ENCODE measurements around the gene LRP4.

Gene LRP4

DNA sequence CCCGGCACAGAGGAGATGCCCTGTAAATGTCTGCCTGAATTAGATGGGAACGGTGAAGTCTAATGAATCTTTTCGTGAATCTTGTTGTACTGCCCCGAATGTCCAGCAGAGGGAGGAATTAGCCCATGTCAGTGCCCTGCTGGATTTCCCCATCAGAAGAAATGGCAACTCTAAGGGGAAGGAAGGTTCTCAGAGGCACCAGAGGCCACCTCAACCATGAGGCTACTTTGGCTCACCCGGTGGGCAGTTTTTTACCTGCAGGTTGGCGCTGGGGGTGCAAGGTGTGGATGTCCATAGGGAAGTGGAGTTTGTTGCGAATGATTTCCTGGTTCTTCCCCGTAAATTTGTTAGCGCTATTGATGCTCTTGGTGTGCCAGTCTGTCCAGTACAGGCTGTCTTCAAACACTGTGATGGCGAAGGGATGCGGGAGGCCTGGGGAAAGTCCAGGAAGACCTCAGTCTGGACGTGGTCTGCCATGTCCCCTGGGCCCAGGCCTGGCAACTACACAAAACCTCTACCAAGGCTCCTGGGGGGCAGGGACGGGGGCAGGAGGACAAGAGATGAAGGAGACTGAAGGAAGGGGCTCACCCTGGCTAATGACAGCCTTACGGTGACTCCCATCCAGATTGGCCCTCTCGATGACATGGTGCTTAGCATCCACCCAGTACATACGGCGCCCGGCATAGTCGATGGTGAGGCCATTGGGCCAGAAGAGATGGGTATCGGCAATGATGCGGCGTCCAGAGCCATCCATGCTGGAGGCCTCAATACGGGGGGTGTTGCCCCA is 28.5 kb downstream of the LRP4 start:
- Histone ChIP-seq H3K4me1 (ENCODE audit: insufficient read depth, low read length, poor library complexity, severe bottlenecking) (no peaks in the 10 kb centered on the region), H3K9ac (ENCODE audit: low read depth, low read length, poor library complexity, severe bottlenecking) (no peak overlapping the region), H2AFZ (ENCODE audit: low read length) (peak overlapping the region; percentile 25; the same call in 1 of the 2 replicates), H3K4me2 (ENCODE audit: low read depth, low read length, poor library complexity, severe bottlenecking) (no peak overlapping the region), H3K79me2 (ENCODE audit: insufficient read depth, low read length) (no peaks in the 10 kb centered on the region), H4K20me1 (ENCODE audit: insufficient read depth, low read length, poor library complexity, severe bottlenecking) (no peaks in the 10 kb centered on the region), H3K9me2 (replicated peaks; ENCODE audit: low read depth, low read length) (no peaks in the 10 kb centered on the region), H3K27me3 (ENCODE audit: insufficient read depth, low read length, poor library complexity, severe bottlenecking) (no peaks in the 10 kb centered on the region), H3K36me3 (ENCODE audit: insufficient read depth, low read length) (no peaks in the 10 kb centered on the region; the same call in 1 of the 2 replicates), H3K9me3 (ENCODE audit: insufficient read depth, low read depth, low read length) (no peaks in the 10 kb centered on the region), H3K4me3 (ENCODE audit: low read length, poor library complexity, severe bottlenecking) (no peak overlapping the region), H3F3A (ENCODE audit: low read depth) (no peaks in the 10 kb centered on the region)
- no peak for TF ChIP-seq EZH2phosphoT487 (IDR thresholded peaks at IDR 0.05; ENCODE audit: borderline replicate concordance)
- TF ChIP-seq, protein P1, sequence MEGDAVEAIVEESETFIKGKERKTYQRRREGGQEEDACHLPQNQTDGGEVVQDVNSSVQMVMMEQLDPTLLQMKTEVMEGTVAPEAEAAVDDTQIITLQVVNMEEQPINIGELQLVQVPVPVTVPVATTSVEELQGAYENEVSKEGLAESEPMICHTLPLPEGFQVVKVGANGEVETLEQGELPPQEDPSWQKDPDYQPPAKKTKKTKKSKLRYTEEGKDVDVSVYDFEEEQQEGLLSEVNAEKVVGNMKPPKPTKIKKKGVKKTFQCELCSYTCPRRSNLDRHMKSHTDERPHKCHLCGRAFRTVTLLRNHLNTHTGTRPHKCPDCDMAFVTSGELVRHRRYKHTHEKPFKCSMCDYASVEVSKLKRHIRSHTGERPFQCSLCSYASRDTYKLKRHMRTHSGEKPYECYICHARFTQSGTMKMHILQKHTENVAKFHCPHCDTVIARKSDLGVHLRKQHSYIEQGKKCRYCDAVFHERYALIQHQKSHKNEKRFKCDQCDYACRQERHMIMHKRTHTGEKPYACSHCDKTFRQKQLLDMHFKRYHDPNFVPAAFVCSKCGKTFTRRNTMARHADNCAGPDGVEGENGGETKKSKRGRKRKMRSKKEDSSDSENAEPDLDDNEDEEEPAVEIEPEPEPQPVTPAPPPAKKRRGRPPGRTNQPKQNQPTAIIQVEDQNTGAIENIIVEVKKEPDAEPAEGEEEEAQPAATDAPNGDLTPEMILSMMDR (conservative IDR thresholded peaks at IDR 0.05; ENCODE audit: low read length): peak; percentile 92

- TF ChIP-seq EZH2phosphoT487 (IDR thresholded peaks at IDR 0.05; ENCODE audit: borderline replicate concordance): no peak
- TF ChIP-seq, protein P1 (conservative IDR thresholded peaks at IDR 0.05; ENCODE audit: low read length): no peak
- Histone ChIP-seq H3K9ac (ENCODE audit: low read depth, low read length, poor library complexity, severe bottlenecking) (no peak overlapping the region), H3F3A (ENCODE audit: low read depth) (no peaks in the 10 kb centered on the region), H3K79me2 (ENCODE audit: insufficient read depth, low read length) (no peaks in the 10 kb centered on the region), H3K9me2 (replicated peaks; ENCODE audit: low read depth, low read length) (no peaks in the 10 kb centered on the region), H4K20me1 (ENCODE audit: insufficient read depth, low read length, poor library complexity, severe bottlenecking) (no peaks in the 10 kb centered on the region), H2AFZ (ENCODE audit: low read length) (no peak overlapping the region), H3K4me2 (ENCODE audit: low read depth, low read length, poor library complexity, severe bottlenecking) (no peak overlapping the region), H3K4me3 (ENCODE audit: low read length, poor library complexity, severe bottlenecking) (no peak overlapping the region), H3K27me3 (ENCODE audit: insufficient read depth, low read length, poor library complexity, severe bottlenecking) (no peaks in the 10 kb centered on the region), H3K4me1 (ENCODE audit: insufficient read depth, low read length, poor library complexity, severe bottlenecking) (no peaks in the 10 kb centered on the region), H3K36me3 (ENCODE audit: insufficient read depth, low read length) (no peaks in the 10 kb centered on the region; the same call in 1 of the 2 replicates), H3K9me3 (ENCODE audit: insufficient read depth, low read depth, low read length) (no peaks in the 10 kb centered on the region)
Measured at GRCh38 chr11:46889251-46889650, 29.1 kb downstream of the LRP4 start.

DNA sequence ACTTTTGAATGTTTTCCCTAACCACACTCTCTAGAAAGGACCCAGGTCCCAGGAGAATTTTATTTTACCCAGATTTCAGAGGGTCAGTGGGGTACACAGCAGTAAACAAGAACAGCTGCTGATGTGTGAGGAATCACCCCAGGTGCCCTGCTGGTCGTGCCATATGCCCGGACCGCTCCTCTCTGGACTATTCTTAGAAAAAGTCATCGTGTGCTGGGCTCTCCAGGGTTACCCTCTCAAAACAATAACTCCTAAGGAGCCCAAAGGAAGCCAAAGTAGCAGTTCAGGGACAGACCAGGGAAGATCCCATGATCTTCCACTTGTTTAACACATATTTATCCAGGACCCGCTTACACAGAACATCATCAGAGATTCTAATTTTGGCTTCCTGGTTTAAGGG is 29.7 kb downstream of the LRP4 start:
- Histone ChIP-seq H3K36me3 (ENCODE audit: insufficient read depth, low read length) (no peaks in the 10 kb centered on the region; the same call in 1 of the 2 replicates), H3K9me3 (ENCODE audit: insufficient read depth, low read depth, low read length) (no peaks in the 10 kb centered on the region), H3K4me2 (ENCODE audit: low read depth, low read length, poor library complexity, severe bottlenecking) (no peak overlapping the region), H3K4me1 (ENCODE audit: insufficient read depth, low read length, poor library complexity, severe bottlenecking) (no peaks in the 10 kb centered on the region), H3K9ac (ENCODE audit: low read depth, low read length, poor library complexity, severe bottlenecking) (no peak overlapping the region), H2AFZ (ENCODE audit: low read length) (no peak overlapping the region), H3F3A (ENCODE audit: low read depth) (no peaks in the 10 kb centered on the region), H3K79me2 (ENCODE audit: insufficient read depth, low read length) (no peaks in the 10 kb centered on the region), H4K20me1 (ENCODE audit: insufficient read depth, low read length, poor library complexity, severe bottlenecking) (no peaks in the 10 kb centered on the region), H3K4me3 (ENCODE audit: low read length, poor library complexity, severe bottlenecking) (no peak overlapping the region), H3K9me2 (replicated peaks; ENCODE audit: low read depth, low read length) (no peaks in the 10 kb centered on the region), H3K27me3 (ENCODE audit: insufficient read depth, low read length, poor library complexity, severe bottlenecking) (no peaks in the 10 kb centered on the region)
- TF ChIP-seq, protein P1 (conservative IDR thresholded peaks at IDR 0.05; ENCODE audit: low read length): no peak
- TF ChIP-seq EZH2phosphoT487 (IDR thresholded peaks at IDR 0.05; ENCODE audit: borderline replicate concordance): no peak

All from Loucy (cell line).